Measurements from ENCODE around the gene MAPK1IP1L. TPM values are rescaled to one million over a fixed set of nuclear protein-coding genes. Genes with fewer than 3 reads are reported as not detected.
"Not testable (repeated sequence)": the region's sequence is repeated elsewhere in the genome, so short reads cannot be mapped to it uniquely, and the experiment has no call there.

The MAPK1IP1L gene
- total and polyA plus RNA-seq, 2 of the 4 experiments (the other 2 are of a cell fraction), result 44.8 to 168 TPM

DNA sequence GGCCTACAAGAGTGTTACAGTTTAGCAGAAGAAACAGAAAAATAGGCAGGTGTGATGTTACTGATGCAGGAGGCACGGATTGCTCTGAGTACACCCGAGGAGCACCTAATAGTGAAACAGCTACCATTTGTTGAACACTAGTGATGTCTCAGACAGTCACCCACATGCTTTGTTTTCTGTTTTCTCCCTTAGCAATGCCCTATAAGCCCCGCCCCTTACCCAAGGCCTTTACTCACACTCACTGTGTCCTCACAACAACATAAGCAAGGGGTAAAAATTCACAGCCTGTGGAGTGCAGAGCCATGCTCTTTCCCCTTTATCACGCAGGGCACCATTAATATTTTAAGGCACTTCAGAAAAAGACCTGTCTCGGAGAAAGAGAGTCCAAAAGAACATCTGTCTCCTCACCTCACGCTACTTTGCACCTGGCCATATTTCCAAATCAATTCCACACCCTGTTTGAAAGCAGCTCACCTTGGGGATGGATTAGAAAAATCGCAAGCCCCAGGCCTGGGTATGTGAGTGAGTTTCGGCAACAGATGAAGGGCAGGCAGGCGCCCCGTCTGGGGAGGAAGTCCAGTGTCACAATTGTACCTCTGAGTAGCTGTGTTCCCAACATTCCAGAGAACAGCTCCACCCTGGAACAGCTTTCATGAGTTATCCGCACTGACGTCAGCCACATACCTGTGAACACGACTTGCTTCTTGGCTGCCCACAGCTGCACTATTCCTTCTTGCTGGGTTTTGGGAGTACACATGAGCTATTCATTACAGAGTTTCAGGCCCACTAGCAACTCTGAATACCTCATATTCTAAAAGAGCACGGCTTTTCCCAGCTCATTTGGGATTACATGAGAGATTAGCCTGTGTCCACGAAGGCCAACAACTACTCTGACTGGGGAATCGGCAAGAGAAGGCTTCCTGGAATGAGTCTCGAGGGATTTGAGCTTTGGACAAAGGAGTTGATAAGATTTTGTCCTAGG is 26.0 kb downstream of the MAPK1IP1L start:
- DNase-seq, result peak; percentile 32
- Histone ChIP-seq H3K9me1 (ENCODE audit: insufficient read depth, low read length) (peaks cover 14% of the 10 kb centered on the region; the same call in 1 of the 2 replicates), H2AK5ac (ENCODE audit: low read depth, low read length) (no peak overlapping the region; the same call in 1 of the 2 replicates), H3K36me3 (ENCODE audit: control insufficient read depth, insufficient read depth, low read length) (no peaks in the 10 kb centered on the region), H2AK9ac (replicated peaks; ENCODE audit: low read depth, low read length, poor library complexity) (no peak overlapping the region), H2BK15ac (ENCODE audit: low read depth, low read length) (no peak overlapping the region), H3K4me3 (ENCODE audit: insufficient read depth, low read depth, low read length) (no peak overlapping the region), H3K79me1 (ENCODE audit: low read depth in 1 of 2, low read length in 2 of 2) (no peaks in the 10 kb centered on the region; a peak in 1 of 4 replicates), H4K20me1 (ENCODE audit: insufficient read depth, low read length) (no peaks in the 10 kb centered on the region), H2AFZ (replicated peaks; ENCODE audit: low read length, poor library complexity) (no peak overlapping the region), H3K56ac (ENCODE audit: extremely low read depth, insufficient read depth, low read length) (no peak overlapping the region), H3K4ac (ENCODE audit: low read depth, low read length) (no peak overlapping the region), H3K4me1 (ENCODE audit: control insufficient read depth, insufficient read depth, low read length) (peaks cover 12% of the 10 kb centered on the region), H4K5ac (ENCODE audit: low read depth, low read length) (no peak overlapping the region; the same call in 1 of the 2 replicates), H3K9ac (ENCODE audit: low read depth, low read length) (no peak overlapping the region), H2BK20ac (ENCODE audit: low read depth, low read length) (no peak overlapping the region), H3K18ac (ENCODE audit: low read depth, low read length) (no peak overlapping the region), H3K27ac (ENCODE audit: insufficient read depth, low read length) (no peak overlapping the region), H3K14ac (replicated peaks; ENCODE audit: low read depth, low read length) (no peak overlapping the region), H2BK120ac (ENCODE audit: low read depth, low read length) (no peak overlapping the region), H3K4me2 (ENCODE audit: low read depth, low read length) (no peak overlapping the region), H4K91ac (ENCODE audit: insufficient read depth, low read depth, low read length) (no peak overlapping the region), H3K27me3 (ENCODE audit: control insufficient read depth, insufficient read depth, low read length) (no peaks in the 10 kb centered on the region), H2BK5ac (ENCODE audit: low read depth, low read length, poor library complexity, severe bottlenecking) (no peak overlapping the region), H3K9me3 (ENCODE audit: control insufficient read depth, insufficient read depth, low read length) (no peaks in the 10 kb centered on the region), H3K23ac (ENCODE audit: low read depth, low read length) (no peak overlapping the region), H4K8ac (ENCODE audit: low read depth in 2 of 2, low read length in 2 of 2) (peak overlapping the region in 1 of 2 experiments; percentile 22; a peak in 1 of 4 replicates)
- ATAC-seq (ENCODE audit: low read depth), result no peak
- TF ChIP-seq BHLHE40 (IDR thresholded peaks at IDR 0.05; ENCODE audit: low read depth, low read length) (no peak), USF2 (IDR thresholded peaks at IDR 0.05; ENCODE audit: low read depth, low read length) (no peak), RCOR1 (IDR thresholded peaks at IDR 0.05; ENCODE audit: insufficient replicate concordance, low read length) (no peak), NFE2L2 (IDR thresholded peaks at IDR 0.05; ENCODE audit: low read depth, low read length) (no peak), RAD21 (IDR thresholded peaks at IDR 0.05; ENCODE audit: low read length) (no peak), MAFK (IDR thresholded peaks at IDR 0.05; ENCODE audit: low read depth, low read length) (no peak)
- intact Hi-C loops (cut with micrococcal nuclease) (no loop called here), dilution Hi-C loops (cut with HindIII; ENCODE audit: low sequenced_read_pairs, unreplicated experiment) (no loop called here), in situ Hi-C loops (cut with MboI; ENCODE audit: low sequenced_read_pairs) (no loop called here)
- CTCF ChIA-PET, result interaction anchor here (1.0 kb wide), 1 partner anchor 26 kb away, joined by 3 read pairs; the partner anchor contains the start of gene MAPK1IP1L
- 70% methylated on average over 4 of the region's 17 CpGs; no CpG with 5 or more reads in 1 of the 2 experiments for WGBS, 2 experiments (ENCODE audit: extremely low coverage in 2 of 2, insufficient read length in 1 of 2)
- POLR2A ChIA-PET (ENCODE audit: unreplicated experiment), result no interaction called here
- BruUV-seq (replicated peaks), result no TSS peak

GRCh38 chr14:55079961-55080360 is 28.5 kb downstream of the MAPK1IP1L start:
- H2BK15ac ChIP-seq (ENCODE audit: low read depth, low read length); H4K8ac ChIP-seq (ENCODE audit: low read depth in 2 of 2, low read length in 2 of 2); H3K27ac ChIP-seq (ENCODE audit: insufficient read depth, low read length); H2AK9ac ChIP-seq (replicated peaks; ENCODE audit: low read depth, low read length, poor library complexity); H3K27me3 ChIP-seq (ENCODE audit: control insufficient read depth, insufficient read depth, low read length); H2BK5ac ChIP-seq (ENCODE audit: low read depth, low read length, poor library complexity, severe bottlenecking); H3K9ac ChIP-seq (ENCODE audit: low read depth, low read length); BruUV-seq (replicated peaks); H3K4ac ChIP-seq (ENCODE audit: low read depth, low read length); H3K23ac ChIP-seq (ENCODE audit: low read depth, low read length); H2AFZ ChIP-seq (replicated peaks; ENCODE audit: low read length, poor library complexity); in situ Hi-C loops (cut with MboI; ENCODE audit: low sequenced_read_pairs); H3K4me1 ChIP-seq (ENCODE audit: control insufficient read depth, insufficient read depth, low read length); H4K20me1 ChIP-seq (ENCODE audit: insufficient read depth, low read length); H2AK5ac ChIP-seq (ENCODE audit: low read depth, low read length); dilution Hi-C loops (cut with HindIII; ENCODE audit: low sequenced_read_pairs, unreplicated experiment); H3K14ac ChIP-seq (replicated peaks; ENCODE audit: low read depth, low read length); H3K56ac ChIP-seq (ENCODE audit: extremely low read depth, insufficient read depth, low read length); DNase-seq; H2BK20ac ChIP-seq (ENCODE audit: low read depth, low read length); intact Hi-C loops (cut with micrococcal nuclease); H4K91ac ChIP-seq (ENCODE audit: insufficient read depth, low read depth, low read length); ATAC-seq (ENCODE audit: low read depth); H3K18ac ChIP-seq (ENCODE audit: low read depth, low read length); H2BK120ac ChIP-seq (ENCODE audit: low read depth, low read length); POLR2A ChIA-PET (ENCODE audit: unreplicated experiment); H3K4me2 ChIP-seq (ENCODE audit: low read depth, low read length); H3K9me3 ChIP-seq (ENCODE audit: control insufficient read depth, insufficient read depth, low read length); H4K5ac ChIP-seq (ENCODE audit: low read depth, low read length); H3K4me3 ChIP-seq (ENCODE audit: insufficient read depth, low read depth, low read length); H3K36me3 ChIP-seq (ENCODE audit: control insufficient read depth, insufficient read depth, low read length); H3K79me1 ChIP-seq (ENCODE audit: low read depth in 1 of 2, low read length in 2 of 2): not testable (repeated sequence)
- CTCF ChIA-PET, result interaction anchor here (1.4 kb wide), 1 partner anchor 29 kb away, joined by 4 read pairs; the partner anchor contains the start of gene MAPK1IP1L
- no CpG with 5 or more reads among the region's 6 CpGs for WGBS, 2 experiments (ENCODE audit: extremely low coverage in 2 of 2, insufficient read length in 1 of 2)
- H3K9me1 ChIP-seq (ENCODE audit: insufficient read depth, low read length), result peaks cover 11% of the 10 kb centered on the region; the same call in 1 of the 2 replicates

Data from IMR-90 (cell line).